Aorta (tissue), 5 donors: ENCODE measurements around the gene NR1H2. TPM values are rescaled to one million over a fixed set of nuclear protein-coding genes. Genes with fewer than 3 reads are reported as not detected.
"Not testable (repeated sequence)": the region's sequence is repeated elsewhere in the genome, so short reads cannot be mapped to it uniquely, and the experiment has no call there.

Experiments used
- ATAC-seq: fragments of 200-7000 bp; cut with Tn5 transposase; one replicate; pipeline ENCODE4 v1.9.1; 2022; ENCODE audit warnings: moderate library complexity; ENCODE audit not compliant: low FRiP score
- DNase-seq, 2 donors: peaks; one replicate each; pipeline ENCODE4 v3.0.0-alpha.2; 2020
- H3K27ac ChIP-seq, 2 donors: one replicate each; pipeline ENCODE4 v1.5.1; 2013; ENCODE audit warnings: low read length in 2 of 2, mild to moderate bottlenecking in 2 of 2, moderate library complexity in 2 of 2, control low read depth in 1 of 2, inconsistent platforms in 1 of 2, low read depth in 1 of 2
- H3K27me3 ChIP-seq, 2 donors: one replicate each; pipeline ENCODE4 v1.6.1; 2013; ENCODE audit warnings: control low read depth in 1 of 2, low read length in 1 of 2, mild to moderate bottlenecking in 1 of 2, moderate library complexity in 1 of 2; ENCODE audit not compliant: insufficient read depth in 2 of 2, control insufficient read depth in 1 of 2
- H3K36me3 ChIP-seq, 2 donors: one replicate each; pipeline ENCODE4 v1.6.1; 2013; ENCODE audit warnings: control low read depth in 1 of 2, low read length in 1 of 2, mild to moderate bottlenecking in 1 of 2; ENCODE audit not compliant: insufficient read depth in 2 of 2, control insufficient read depth in 1 of 2
- H3K4me1 ChIP-seq, 2 donors: one replicate each; pipeline ENCODE4 v1.6.1; 2013; ENCODE audit warnings: low read length in 2 of 2, control low read depth in 1 of 2, mild to moderate bottlenecking in 1 of 2, moderate library complexity in 1 of 2; ENCODE audit not compliant: insufficient read depth in 2 of 2, control insufficient read depth in 1 of 2
- H3K4me3 ChIP-seq, 2 donors: one replicate each; pipeline ENCODE4 v1.5.1; 2013; ENCODE audit warnings: low read length in 2 of 2, control low read depth in 1 of 2, mild to moderate bottlenecking in 1 of 2
- H3K9me3 ChIP-seq: one replicate; pipeline ENCODE4 v1.6.1; 2013; ENCODE audit warnings: mild to moderate bottlenecking, low read length; ENCODE audit not compliant: control insufficient read depth
- WGBS, 2 donors: extraction: QIAGEN DNeasy Blood & Tissue Kit; methylation state at CpG; one replicate each; pipeline ENCODE4 v1.1.7; 2013; 5-methylcytosine and 5-hydroxymethylcytosine counted together
- intact Hi-C, 2 donors: fragments of 100-400 bp; cut with DNase I; formaldehyde crosslinking; loops; one replicate each; pipeline versions ENCODE4 v1.14.2 to v1.15.0; 2022
- long read RNA-seq, 2 donors: library from polyadenylated mRNA; unstranded; transcript quantifications; one replicate each; pipeline ENCODE4 v2.0.0, GENCODE V29; 2020 to 2021
- polyA plus RNA-seq, 2 donors: library from polyadenylated mRNA; stranded (reverse); fragments of 200-250 nt; gene quantifications; one replicate each; pipeline ENCODE4 v1.2.3, GENCODE V29; 2013
- total RNA-seq, 2 donors: library from RNA; stranded (reverse); fragmentation: NEBNext Ultra II Directional; extraction: Animal tissue kit (Norgen Biotek cat#: 25700); gene quantifications; one replicate each; pipeline ENCODE4 v1.2.1, GENCODE V29; 2021
- donor health status: healthy with polysubstance abuse.
- donor health status: Bipolar disorder and iron deficiency.
- donor health status: DM: no; HTN: no; CAD: no.
- donor health status: DM: no; HTN: no; CAD: no.
- donor health status: DM: yes; HTN: yes; CAD: no.

NR1H2 gene
- total RNA-seq, result 10 to 100 TPM; 82.6 to 91.0 TPM
- 100 to 1,000 TPM in 1 of 2 donors, 10 to 100 TPM in 1; 53.5 to 126 TPM for polyA plus RNA-seq
- long read RNA-seq, donor 1, transcript NR1H2-201 (10 exons, 1,998 nt), result major isoform, 800 of 995 reads
- long read RNA-seq, donor 1, transcript NR1H2-202 (9 exons, 1,466 nt), result minor isoform, 8 of 995 reads
- long read RNA-seq, donor 1, transcript NR1H2-211 (10 exons, 1,830 nt), result minor isoform, 39 of 995 reads
- long read RNA-seq, donor 1, partial matches to known transcripts, result 74 of 995 reads
- long read RNA-seq, donor 1, other reads (novel, unspliced or antisense), result 73 of 995 reads
- long read RNA-seq, donor 2, transcript NR1H2-201 (10 exons, 1,998 nt), result major isoform, 91 of 128 reads
- long read RNA-seq, donor 2, transcript NR1H2-211 (10 exons, 1,830 nt), result minor isoform, 6 of 128 reads
- long read RNA-seq, donor 2, partial matches to known transcripts, result 19 of 128 reads
- long read RNA-seq, donor 2, other reads (novel, unspliced or antisense), result 11 of 128 reads

DNA sequence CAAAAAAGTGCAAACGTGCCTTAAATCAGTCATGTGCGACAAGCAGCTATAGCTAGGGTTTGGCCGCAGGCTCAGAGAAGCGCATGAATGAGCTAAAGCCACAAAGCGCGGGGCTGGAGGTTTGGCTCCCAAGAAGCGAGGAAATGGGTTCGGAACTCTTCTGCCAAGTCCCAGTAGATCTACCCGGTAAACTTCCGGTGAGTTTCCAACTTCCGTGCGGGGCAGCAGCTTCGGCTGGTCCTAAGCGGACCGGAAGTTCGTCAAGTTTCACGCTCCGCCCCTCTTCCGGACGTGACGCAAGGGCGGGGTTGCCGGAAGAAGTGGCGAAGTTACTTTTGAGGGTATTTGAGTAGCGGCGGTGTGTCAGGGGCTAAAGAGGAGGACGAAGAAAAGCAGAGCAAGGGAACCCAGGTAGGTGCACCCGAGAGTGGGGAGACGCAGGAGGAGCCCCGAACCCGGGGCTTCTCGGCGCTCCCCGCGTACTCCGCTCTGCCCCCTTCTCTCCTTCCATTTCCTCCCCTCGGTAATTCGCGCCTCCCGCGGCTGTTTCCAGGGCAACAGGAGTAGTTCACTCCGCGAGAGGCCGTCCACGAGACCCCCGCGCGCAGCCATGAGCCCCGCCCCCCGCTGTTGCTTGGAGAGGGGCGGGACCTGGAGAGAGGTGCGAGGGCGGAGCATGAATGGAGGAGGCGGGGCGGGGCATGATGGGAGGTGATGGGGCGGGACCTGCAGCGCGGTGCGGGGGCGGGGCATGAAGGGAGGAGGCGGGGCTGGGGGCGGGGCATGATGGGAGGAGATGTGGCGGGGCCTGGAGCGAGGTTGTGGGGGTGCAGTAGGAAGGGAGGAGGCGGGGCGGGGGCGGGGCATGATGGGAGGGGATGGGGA, at the start of gene NR1H2:
Gene NR1H2 (plus strand): TSS at position 292 of the 885 bp plus-strand sequence. CDS start 1,149 bp downstream, outside the sequence.
- DNase-seq (peak; percentile 96 to 98), ATAC-seq (peak; percentile 96)
- Histone ChIP-seq H3K9me3 (no peaks in the 10 kb centered on the region), H3K27me3 (no peaks in the 10 kb centered on the region), H3K36me3 (peaks cover 0 to 14% of the 10 kb centered on the region in 2 donors), H3K27ac (peak within 1 kb of the TSS; percentile 92 to 93), H3K4me3 (peak within 1 kb of the TSS; percentile 89 to 91), H3K4me1 (no peaks in the 10 kb centered on the region)
- WGBS, 2 donors, result 1% methylated on average over 55 to 67 of the region's 67 CpGs
- intact Hi-C loops, result no loop called here

DNA sequence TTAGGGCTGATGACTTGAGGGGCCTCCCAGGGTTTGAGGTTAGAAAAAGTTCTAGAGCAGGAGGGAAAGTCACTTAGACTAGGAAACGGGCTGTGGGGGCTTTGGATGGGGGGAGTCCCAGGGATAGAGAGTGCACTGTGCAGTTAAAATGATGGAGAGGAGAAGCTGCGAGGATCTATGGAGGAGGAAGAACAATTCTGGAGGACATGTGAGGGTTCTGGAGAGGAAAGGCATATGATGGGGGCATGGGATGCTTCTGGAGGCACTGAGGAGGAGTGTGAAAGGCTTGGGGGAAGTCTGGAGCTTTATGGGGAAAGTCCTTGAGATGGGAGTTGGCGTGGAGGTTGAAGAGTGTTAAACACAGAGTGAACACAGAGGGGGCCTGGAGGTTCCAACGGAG, 49.2 kb upstream of the NR1H2 start:
- Histone ChIP-seq H3K4me1 (no peaks in the 10 kb centered on the region), H3K4me3 (no peak overlapping the region), H3K27me3 (no peaks in the 10 kb centered on the region), H3K27ac (no peak overlapping the region), H3K9me3 (no peaks in the 10 kb centered on the region), H3K36me3 (no peaks in the 10 kb centered on the region)
- ATAC-seq, result no peak
- 37 to 38% methylated on average over 4 of the region's 4 CpGs for WGBS, 2 donors
- intact Hi-C loops, result loop anchor here in 1 of 2 donors (10.0 kb wide), 1 partner anchor 182 kb away; no protein-coding TSS in a partner anchor
- DNase-seq, result peak in 1 of 2 donors; percentile 13

- intact Hi-C loops, result loop anchor here in 1 of 2 donors (10.0 kb wide), 1 partner anchor 183 kb away; no protein-coding TSS in a partner anchor
- ATAC-seq, result no peak
- 17 to 20% methylated on average over 17 to 20 of the region's 20 CpGs for WGBS, 2 donors
- peak in 1 of 2 donors; percentile 34 for DNase-seq
- no peak overlapping the region for H3K4me3 ChIP-seq
- H3K4me1 ChIP-seq, result no peaks in the 10 kb centered on the region
- H3K27me3 ChIP-seq, result no peaks in the 10 kb centered on the region
- H3K27ac ChIP-seq, result no peak overlapping the region
- H3K36me3 ChIP-seq, result no peaks in the 10 kb centered on the region
- H3K9me3 ChIP-seq, result no peaks in the 10 kb centered on the region
Observed at GRCh38 chr19:50327461-50328223, 48.6 kb upstream of the NR1H2 start.

GRCh38 chr19:50328224-50328872, 47.9 kb upstream of the NR1H2 start:
- H3K4me3 ChIP-seq, result peak overlapping the region in 1 of 2 donors; percentile 30
- H3K4me1 ChIP-seq, result no peaks in the 10 kb centered on the region
- H3K27me3 ChIP-seq, result no peaks in the 10 kb centered on the region
- WGBS, 2 donors, result 1% methylated on average over 73 to 104 of the region's 104 CpGs
- ATAC-seq (no peak), DNase-seq (peak in 1 of 2 donors; percentile 77)
- no peak overlapping the region for H3K27ac ChIP-seq
- no peaks in the 10 kb centered on the region for H3K36me3 ChIP-seq
- intact Hi-C loops, result loop anchor here in 1 of 2 donors (10.0 kb wide), 1 partner anchor 184 kb away; no protein-coding TSS in a partner anchor
- no peaks in the 10 kb centered on the region for H3K9me3 ChIP-seq

DNA sequence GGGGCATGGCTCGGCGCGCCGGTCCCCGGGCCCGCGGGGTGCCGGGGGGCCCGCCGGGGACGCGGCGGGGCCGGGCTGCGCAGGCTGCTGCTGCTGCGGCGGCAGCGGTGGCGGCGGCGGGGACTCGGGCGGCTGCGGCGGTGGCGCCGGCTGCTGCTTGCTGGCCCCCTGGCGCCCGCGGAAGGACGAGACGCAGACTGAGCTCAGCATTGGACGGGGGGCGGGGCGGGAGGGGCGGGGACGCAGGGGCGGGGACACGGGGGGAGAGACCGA, 47.4 kb upstream of the NR1H2 start:
- Histone ChIP-seq H3K36me3 (no peaks in the 10 kb centered on the region), H3K27ac (no peak overlapping the region), H3K4me1 (no peaks in the 10 kb centered on the region), H3K9me3 (no peaks in the 10 kb centered on the region), H3K27me3 (no peaks in the 10 kb centered on the region), H3K4me3 (peak overlapping the region in 1 of 2 donors; percentile 30)
- WGBS, 2 donors, result 1 to 2% methylated on average over 21 to 40 of the region's 40 CpGs
- intact Hi-C loops, result loop anchor here in 1 of 2 donors (10.0 kb wide), 1 partner anchor 184 kb away; no protein-coding TSS in a partner anchor
- DNase-seq (no peak), ATAC-seq (no peak)

DNA sequence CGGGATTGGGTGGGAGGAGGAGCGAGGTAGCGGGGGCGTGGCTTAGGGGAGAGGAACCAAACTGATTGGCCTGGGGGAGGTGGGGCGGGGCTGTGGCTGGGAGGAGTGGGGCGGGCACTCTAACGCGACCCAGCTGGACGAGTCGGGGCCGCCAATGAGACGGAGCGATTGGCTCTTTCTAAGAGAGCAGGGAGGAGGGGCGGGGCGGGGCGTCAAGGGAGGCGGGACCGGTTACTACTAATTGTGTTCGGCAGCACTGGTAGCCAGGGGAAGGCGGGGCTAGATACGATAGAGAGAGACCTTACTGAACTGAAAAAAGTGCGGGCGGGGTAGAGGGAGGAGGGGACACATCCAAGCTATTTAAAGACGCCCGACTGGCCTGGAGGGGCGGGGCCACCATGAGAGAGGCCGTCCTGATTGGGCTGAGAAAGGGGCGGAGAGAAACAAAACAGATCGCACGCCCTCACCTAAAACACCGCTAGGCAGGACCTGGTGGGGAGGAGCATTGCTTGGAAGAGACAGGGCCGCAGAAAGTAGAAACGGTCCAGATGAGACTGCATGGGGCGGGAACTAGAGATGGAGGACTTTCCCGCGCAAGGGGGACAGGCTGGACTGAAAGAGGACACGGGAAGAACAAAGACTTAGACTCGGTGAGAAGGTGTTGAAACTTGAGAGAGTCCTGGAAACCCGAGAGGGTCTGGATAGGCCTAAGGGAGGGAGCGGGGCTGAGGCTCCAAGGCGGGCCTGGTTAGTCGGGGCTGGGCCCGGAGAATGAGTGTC, 46.9 kb upstream of the NR1H2 start, which contains the start of gene KCNC3:
Gene KCNC3 (minus strand): TSS at position 232 of the 780 bp plus-strand sequence. CDS start 295 bp downstream, outside the sequence.
- Histone ChIP-seq H3K4me3 (peak within 1 kb of the TSS in 1 of 2 donors; percentile 30), H3K9me3 (no peaks in the 10 kb centered on the region), H3K4me1 (no peaks in the 10 kb centered on the region), H3K36me3 (no peaks in the 10 kb centered on the region), H3K27ac (no peak within 1 kb of the TSS), H3K27me3 (no peaks in the 10 kb centered on the region)
- intact Hi-C loops, result loop anchor here in 1 of 2 donors (10.0 kb wide), 1 partner anchor 185 kb away; no protein-coding TSS in a partner anchor
- ATAC-seq (peak; percentile 91), DNase-seq (peak; percentile 99 to 100)
- WGBS, 2 donors, result 1% methylated on average over 38 to 43 of the region's 43 CpGs

GRCh38 chr19:50329926-50330294, 46.3 kb upstream of the NR1H2 start:
- intact Hi-C loops, result loop anchor here in 1 of 2 donors (10.0 kb wide), 1 partner anchor 185 kb away; no protein-coding TSS in a partner anchor
- DNase-seq, ATAC-seq, H3K27ac ChIP-seq, H3K36me3 ChIP-seq, H3K4me1 ChIP-seq, H3K27me3 ChIP-seq, H3K4me3 ChIP-seq, H3K9me3 ChIP-seq: not testable (repeated sequence)
- WGBS, 2 donors, result 9 to 11% methylated on average over 18 of the region's 18 CpGs
